Stomach (tissue), 4 donors: ENCODE measurements around the gene LRP2BP.

ENCODE experiments used
- CTCF ChIP-seq, 7 experiments: fragments of 450-650 bp in 4 of 7; fragments of 200-600 bp in 3 of 7; sonication (generic) in 3 of 7; IDR thresholded peaks; one replicate each; pipeline ENCODE4 v1.5.1; 2016 to 2019; ENCODE audit warnings: antibody characterized with exemption in 7 of 7, control low read depth in 2 of 7, mild to moderate bottlenecking in 1 of 7
- EP300 ChIP-seq: sonication (generic); formaldehyde crosslinking; IDR thresholded peaks from one replicate; pipeline ENCODE4 v1.6.1; 2017; ENCODE audit warnings: antibody characterized with exemption
- POLR2A ChIP-seq, 4 donors: fragments of 450-650 bp; IDR thresholded peaks; one replicate each; pipeline ENCODE4 v1.6.1; 2016; ENCODE audit warnings: antibody characterized with exemption in 4 of 4, control low read depth in 2 of 4, mild to moderate bottlenecking in 1 of 4, moderate library complexity in 1 of 4

DNA sequence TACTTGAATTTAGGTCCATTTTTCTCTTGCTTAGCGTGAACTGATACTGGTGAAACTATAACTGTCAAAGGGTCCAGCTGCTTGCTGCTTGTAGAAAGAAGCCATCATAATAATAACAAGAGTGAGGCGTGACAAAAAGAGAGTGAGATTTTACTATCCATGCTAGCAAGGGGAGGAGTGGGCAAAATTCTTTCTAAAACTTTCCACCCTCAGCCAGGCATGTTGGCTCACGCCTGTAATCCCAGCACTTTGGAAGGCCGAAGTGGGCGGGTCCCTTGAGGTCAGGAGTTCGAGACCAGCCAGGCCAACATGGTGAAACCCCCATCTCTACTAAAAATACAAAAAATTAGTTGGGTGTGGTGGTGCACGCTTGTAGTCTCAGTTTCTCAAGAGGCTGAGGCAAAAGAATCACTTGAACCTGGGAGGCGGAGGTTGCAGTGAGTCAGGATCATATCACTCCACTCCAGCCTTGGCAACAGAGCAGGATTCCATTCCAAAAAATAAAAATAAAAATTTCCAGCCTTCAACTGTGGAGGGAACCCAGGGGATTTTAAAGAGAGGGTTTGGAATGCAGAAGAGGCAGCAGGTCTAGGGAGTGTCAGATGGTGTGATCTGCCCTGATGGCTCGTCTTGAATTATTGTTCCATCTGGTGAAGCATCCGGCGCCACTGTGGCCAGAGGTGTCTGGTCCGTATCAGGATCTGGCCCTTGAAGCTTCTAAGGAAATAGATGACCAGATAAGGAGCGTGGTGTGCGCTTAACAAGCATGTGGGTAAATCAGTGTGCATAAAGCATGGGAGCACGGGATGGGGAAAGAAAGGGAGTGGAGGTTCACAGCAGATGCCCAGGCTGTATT, 51.8 kb downstream of the LRP2BP start:
- TF ChIP-seq CTCF (IDR thresholded peaks at IDR 0.05) (no peak), EP300 (no peak), POLR2A (IDR thresholded peaks at IDR 0.05) (no peak)
